Muscle of back (tissue), 11 donors: ENCODE results near the gene UNC5B. TPM values are rescaled to one million over a fixed set of nuclear protein-coding genes. Genes with fewer than 3 reads are reported as not detected.
"Not testable (repeated sequence)": the region's sequence is repeated elsewhere in the genome, so short reads cannot be mapped to it uniquely, and the experiment has no call there.

Experiments
- DNase-seq, 3 donors: peaks; one replicate each; pipeline versions ENCODE4 v3.0.0 to v3.0.0-alpha.2; 2013
- polyA plus RNA-seq, 10 donors: library from polyadenylated mRNA; unstranded; fragments of 120-200 nt; gene quantifications; one replicate each; pipeline ENCODE4 v1.2.1, GENCODE V29; 2013; ENCODE audit not compliant: insufficient read length in 10 of 10

Gene UNC5B
- polyA plus RNA-seq, 10 donors, result 8.1 to 17.1 (median 10.4) TPM

DNA sequence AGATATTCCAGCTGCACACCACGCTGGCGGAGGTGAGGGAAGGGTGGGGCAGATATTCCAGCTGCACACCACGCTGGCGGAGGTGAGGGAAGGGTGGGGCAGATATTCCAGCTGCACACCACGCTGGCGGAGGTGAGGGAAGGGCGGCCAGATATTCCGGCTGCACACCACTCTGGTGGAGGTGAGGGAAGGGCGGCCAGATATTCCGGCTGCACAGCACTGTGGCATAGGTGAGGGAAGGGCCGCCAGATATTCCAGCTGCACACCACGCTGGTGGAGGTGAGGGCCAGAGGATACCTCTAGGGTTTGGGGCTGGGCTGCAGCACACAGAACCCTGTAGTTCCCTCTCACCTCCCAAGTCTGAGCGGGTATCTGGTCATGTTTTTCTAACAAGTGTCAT lies 84.4 kb downstream of the UNC5B start:
- DNase-seq, result not testable (repeated sequence)

DNA sequence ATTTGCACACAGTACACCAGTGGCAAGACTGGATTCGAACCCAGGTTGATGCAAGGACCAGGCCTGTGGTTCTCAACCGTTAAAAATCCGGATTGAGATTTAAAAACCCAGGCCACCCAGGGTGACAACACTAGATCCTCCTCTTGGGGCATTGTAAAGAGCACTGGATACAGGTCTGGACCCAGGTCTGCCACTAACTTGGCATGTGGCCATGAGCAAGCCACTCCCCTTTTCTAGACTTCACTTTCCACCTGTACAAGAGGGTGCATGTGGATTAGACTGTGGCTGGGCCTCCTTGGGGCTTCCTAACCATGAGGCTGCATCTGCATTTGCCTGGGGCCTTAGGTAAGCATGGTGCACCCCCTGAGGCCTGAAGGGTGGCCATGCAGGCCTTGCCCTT lies 85.0 kb downstream of the UNC5B start:
- DNase-seq, result no peak

GRCh38 chr10:71299071-71299785 lies 86.9 kb downstream of the UNC5B start:
- DNase-seq, result peak in 1 of 3 donors; percentile 35

DNA sequence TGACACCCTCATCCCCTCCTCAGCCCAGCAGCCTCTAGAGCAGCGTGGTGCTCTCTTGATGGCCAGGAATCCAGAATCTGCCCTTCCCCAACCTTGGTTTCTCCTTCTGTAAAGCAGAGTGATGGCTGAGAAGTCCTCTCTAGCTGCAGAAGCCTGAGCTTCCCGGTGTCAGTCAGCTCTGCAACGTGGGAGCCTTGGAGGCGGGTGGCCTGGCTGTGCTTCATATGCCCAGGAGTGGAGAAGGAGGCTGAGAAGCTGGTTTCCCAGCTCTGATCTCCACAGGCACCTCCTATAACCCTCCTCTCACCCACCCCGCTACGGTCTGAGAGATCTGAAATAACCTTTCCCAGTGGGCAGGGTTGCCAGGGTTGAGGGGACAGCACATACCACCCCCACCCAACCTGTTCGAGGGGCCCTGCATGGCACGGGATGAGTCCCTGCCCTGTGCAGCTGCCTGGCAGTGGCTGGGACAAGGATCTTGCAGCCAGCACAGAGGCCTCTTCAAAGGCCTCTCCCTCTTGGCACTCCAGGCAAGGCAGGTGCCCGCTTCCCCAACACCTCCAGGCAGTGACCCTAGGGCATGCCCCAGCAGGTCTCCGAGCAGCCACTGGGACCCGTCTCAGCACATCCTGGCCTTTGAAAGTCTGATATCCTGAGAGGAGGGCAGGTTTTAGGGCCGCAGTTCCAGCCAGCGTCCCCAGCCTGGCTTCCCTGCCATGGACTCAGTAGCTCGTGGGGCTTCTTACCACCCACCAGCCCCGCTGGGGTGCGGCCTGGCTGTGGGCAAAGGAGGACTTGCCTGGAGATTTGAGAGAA lies 88.4 kb downstream of the UNC5B start:
- DNase-seq, result no peak

- DNase-seq, result no peak
Observed at GRCh38 chr10:71301371-71301916, 89.1 kb downstream of the UNC5B start.

DNA sequence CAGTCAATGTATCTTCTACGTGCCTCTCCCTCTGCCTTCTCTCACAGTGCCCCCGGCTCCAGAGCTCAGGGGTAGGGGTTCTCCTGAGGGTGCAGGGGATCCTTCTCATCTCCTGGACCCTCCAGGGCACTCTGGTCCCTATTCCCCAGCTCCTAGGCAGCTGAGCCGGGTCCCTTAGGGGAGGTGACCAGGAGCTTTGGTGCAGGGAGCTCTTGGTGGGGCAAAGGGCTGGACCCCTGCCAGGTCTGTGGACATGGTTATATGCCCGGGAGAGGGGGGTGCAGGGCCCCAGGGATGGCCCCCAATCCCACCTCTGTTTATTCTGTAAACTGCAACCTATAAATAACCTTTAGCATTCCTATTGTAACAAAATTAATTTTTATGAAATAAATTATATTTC lies 90.1 kb downstream of the UNC5B start:
- DNase-seq, result no peak

DNA sequence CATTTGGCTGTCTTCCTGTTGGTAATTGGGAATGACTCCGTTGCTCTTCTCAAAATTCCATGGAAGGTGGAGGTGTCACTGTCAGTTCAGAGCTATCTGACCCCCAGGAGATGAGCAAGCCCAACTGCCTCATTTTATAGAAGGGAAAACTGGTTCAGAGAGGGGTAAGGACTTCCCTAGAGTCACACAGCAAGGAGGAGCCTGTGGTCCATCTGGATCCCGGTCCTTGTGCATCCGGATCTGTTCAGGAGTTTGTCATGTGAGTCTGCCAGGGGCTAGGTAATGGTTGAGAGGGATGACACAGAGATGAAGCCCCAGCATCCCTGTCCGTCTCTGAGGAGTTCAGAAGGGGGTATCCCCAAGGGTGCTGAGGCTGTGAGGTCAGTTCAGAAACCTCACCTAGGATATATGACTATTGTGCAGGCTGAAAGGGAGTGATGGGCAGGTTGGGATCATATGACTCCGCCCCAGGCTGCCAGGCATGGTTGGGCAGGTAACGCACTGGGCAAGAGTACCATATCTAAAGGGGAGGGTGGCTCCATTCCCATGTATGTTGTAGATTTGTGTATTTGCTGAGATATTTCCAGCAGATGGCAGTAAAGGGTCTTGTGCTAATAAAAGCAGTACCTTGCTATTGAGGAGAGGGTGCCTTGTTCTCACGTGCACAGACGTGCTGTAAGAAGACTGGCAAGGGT lies 90.7 kb downstream of the UNC5B start:
- peak in 1 of 3 donors; percentile 69 for DNase-seq

GRCh38 chr10:71303569-71303907 lies 91.2 kb downstream of the UNC5B start:
- DNase-seq, result no peak

DNA sequence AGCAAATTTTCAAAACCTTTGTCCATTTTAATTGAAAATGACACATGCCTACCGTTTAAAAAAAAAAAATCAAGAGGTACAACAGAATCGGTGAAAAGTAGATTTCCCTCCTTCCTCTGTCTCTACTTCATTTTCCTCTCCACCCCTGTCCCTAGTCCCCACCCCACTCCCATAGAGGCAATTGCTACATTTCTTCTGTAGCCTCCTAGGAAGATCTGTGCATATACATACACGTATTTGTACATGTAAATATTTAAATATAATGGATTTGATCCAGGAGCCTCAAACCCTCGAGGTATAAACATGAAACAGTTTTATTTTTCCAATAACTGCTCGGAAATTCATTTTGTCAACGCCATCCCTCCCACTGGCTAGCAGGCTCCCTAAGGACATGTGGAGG lies 92.5 kb downstream of the UNC5B start:
- DNase-seq, result no peak

GRCh38 chr10:71306979-71307378 lies 94.6 kb downstream of the UNC5B start:
- DNase-seq, result no peak

DNA sequence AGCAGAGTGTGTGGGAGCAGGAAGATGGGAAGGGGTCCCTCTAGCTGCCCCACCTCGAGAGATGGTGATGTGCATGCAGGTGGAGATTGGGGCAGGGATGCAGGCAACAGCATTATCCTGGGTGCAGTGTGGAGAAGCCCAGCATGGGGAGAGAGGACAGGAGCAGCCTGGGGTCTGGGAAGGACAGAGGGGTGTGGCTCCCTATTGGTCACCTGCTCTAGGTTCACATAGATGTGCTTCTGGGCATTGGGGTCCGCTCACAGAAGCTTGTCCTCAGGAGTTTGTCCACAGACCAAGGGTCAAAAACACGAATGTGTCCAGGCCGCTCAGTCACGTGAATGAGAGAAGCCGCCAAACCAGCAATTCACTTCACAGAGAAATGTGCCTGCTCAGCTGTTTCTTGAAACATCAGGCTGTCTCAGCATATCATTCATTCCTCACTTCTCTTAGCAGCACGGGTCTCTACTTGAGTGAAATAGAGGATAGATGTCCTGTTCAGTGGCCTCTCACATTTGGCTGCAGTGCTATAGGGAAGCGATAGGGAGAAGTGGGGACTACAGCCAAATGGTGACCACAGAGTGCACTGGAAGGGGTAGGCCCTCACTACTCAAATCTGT lies 95.2 kb downstream of the UNC5B start:
- DNase-seq, result peak in 1 of 3 donors; percentile 5

DNA sequence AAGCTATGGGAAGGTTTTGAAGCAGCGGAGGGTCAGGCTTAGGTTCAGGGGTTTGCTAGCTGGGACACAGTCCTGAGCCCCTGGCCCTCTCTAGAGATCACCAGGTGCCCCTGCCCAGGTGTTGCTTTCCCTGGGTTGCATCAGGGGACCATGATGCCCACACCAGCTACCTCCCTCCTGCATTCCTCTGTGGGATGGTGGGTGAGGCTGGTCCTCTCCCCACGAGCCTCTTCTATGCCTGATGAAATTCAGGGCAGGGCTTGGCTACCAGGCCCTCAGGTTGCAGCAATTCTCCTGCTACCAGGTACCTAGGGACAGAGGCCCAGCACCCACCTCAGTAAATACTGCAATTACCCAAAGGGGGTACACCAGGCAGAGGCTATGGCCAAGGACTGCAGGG lies 95.9 kb downstream of the UNC5B start:
- no peak for DNase-seq

GRCh38 chr10:71308985-71309384 lies 96.6 kb downstream of the UNC5B start:
- no peak for DNase-seq

- no peak for DNase-seq
Observed at GRCh38 chr10:71309919-71310318, 97.5 kb downstream of the UNC5B start.

DNA sequence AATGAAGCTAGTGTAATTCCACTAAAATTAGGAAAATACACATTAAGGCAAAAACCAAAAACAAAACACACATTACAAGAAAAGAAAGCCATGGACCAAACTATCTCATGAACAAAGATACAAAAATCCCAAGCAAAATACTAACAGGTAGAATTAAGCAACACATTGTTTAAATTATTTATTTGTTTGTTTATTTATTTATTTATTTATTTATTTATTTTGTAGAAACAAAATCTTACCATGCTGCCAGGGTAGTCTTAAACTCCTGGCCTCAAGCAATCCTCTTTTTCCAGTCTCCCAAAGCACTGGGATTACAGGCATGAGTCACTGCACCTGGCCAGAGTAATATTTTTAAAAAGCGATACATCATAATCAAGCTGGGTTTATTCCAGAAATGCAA lies 99.8 kb downstream of the UNC5B start:
- no peak for DNase-seq

GRCh38 chr10:71312811-71313789 lies 100.7 kb downstream of the UNC5B start:
- peak; percentile 59 to 94 (median 88) for DNase-seq

DNA sequence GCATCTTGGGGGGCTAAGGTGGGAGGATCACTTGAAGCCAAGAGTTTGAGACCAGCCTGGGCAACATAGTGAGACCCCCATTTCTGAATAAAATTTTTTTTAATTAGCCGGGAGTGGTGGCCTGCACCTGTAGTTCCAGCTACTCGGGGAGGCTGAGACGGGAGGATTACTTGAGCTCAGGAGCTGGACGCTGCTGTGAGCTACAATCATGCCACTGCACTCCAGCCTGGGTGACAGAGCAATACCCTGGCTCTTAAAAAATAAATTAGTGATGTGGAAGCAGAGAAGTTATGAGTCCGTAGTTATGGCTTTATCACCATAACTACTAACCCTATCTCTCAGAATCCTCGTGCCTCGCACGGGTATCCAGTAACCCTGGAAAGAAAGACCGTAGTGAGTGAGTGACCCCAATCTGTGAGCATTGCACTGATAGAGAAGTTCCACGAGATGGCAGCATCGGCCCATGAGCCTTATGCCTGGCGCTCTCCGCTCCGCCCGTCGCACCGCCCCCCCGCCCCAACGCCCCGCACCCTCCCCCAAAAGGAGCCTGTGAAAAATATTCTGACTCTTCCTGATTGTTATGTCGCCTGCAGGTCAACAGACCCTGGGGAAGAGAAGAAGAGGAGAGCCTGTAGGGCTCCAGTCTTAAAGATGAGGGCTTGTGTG lies 101.8 kb downstream of the UNC5B start:
- DNase-seq, result peak; percentile 37 to 85 (median 68)

- DNase-seq, result no peak
Observed at GRCh38 chr10:71314694-71315225, 102.4 kb downstream of the UNC5B start.

DNA sequence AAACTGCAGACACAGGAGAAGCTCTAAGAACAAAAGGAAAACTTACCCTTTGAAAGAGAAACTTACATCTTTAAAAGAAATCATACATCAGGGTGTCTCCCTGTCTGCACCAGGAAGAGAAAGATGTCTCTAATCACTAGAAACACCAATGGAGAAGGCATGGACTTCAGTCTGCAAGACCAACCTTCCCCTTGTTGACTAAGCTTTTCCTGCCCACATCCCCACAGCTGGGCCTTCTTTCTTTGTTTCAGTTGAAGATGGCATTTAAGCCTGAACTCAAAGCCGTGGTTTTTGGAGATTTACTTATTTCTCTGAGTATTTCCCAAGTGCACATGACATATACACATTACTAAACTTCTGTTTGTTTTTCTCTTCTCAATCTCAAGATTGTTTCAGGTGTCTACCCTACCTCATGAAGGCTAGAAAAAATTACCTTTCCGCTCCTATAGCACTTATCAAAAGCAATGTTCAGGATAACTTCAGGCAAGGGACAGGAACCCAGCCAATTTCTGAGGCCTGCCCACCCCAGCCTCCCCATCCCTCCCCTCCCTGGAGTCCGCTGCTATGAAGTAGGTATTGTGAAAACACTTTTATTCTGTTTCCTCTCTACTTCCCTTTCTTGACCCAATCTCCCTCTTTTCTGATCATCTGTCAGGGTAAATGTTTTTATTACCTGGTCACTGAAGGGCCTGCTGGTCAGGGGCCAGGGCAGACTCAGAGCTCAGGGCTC lies 103.9 kb downstream of the UNC5B start:
- DNase-seq, result no peak
